Measurements from ENCODE around the gene CARD9.

The CARD9 gene

GRCh38 chr9:136318776-136319241 is 54.7 kb downstream of the CARD9 start:
- FAIRE-seq, result no peak

- no peak for FAIRE-seq
These were observed 55.2 kb downstream of the CARD9 start for GRCh38 chr9:136318111-136318775.

GRCh38 chr9:136317695-136318094 is 55.8 kb downstream of the CARD9 start:
- no peak for FAIRE-seq

GRCh38 chr9:136316896-136317676 is 56.4 kb downstream of the CARD9 start:
- no peak for FAIRE-seq

- no peak for FAIRE-seq
These were observed 57.2 kb downstream of the CARD9 start for GRCh38 chr9:136316271-136316751.

- no peak for FAIRE-seq
These were observed 58.5 kb downstream of the CARD9 start for GRCh38 chr9:136314944-136315343.

GRCh38 chr9:136314056-136314416 is 59.4 kb downstream of the CARD9 start:
- FAIRE-seq, result no peak
